Measurements from ENCODE around the gene COQ8A. TPM values are rescaled to one million over a fixed set of nuclear protein-coding genes. Genes with fewer than 3 reads are reported as not detected.

Gene COQ8A
- total RNA-seq, 1 donor = 8.4 TPM

DNA sequence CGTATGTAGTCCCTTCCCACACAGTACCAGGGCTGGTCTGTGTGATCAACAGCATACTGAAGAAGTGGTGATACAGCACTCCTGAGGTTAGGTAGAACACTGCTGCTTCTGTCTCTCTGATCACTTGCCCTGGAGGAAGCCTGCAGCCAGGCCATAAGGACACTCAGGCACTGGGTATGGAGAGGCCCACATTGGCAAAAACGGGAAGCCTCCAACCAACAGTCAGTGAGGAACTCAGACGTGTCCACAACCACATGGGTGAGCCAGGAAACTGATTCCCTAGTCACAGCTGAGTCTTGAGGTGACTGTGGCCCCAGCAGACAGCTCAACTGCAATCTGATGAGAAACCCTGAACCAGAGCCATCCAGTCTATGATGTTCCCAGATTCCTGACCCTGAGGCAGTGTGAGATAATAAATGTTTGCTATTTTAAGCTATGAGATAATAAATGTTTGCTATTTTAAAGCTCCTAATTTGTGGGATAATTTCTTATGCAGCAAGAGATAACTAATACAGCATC lies 62.5 kb downstream of the COQ8A start:
- TF ChIP-seq, protein P1, sequence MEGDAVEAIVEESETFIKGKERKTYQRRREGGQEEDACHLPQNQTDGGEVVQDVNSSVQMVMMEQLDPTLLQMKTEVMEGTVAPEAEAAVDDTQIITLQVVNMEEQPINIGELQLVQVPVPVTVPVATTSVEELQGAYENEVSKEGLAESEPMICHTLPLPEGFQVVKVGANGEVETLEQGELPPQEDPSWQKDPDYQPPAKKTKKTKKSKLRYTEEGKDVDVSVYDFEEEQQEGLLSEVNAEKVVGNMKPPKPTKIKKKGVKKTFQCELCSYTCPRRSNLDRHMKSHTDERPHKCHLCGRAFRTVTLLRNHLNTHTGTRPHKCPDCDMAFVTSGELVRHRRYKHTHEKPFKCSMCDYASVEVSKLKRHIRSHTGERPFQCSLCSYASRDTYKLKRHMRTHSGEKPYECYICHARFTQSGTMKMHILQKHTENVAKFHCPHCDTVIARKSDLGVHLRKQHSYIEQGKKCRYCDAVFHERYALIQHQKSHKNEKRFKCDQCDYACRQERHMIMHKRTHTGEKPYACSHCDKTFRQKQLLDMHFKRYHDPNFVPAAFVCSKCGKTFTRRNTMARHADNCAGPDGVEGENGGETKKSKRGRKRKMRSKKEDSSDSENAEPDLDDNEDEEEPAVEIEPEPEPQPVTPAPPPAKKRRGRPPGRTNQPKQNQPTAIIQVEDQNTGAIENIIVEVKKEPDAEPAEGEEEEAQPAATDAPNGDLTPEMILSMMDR (IDR thresholded peaks at IDR 0.05; ENCODE audit: insufficient read depth, low read length) = no peak
- no peak for DNase-seq (ENCODE audit: low read depth)
- no peak overlapping the region for H3K4me3 ChIP-seq (ENCODE audit: low read depth, low read length)

DNA sequence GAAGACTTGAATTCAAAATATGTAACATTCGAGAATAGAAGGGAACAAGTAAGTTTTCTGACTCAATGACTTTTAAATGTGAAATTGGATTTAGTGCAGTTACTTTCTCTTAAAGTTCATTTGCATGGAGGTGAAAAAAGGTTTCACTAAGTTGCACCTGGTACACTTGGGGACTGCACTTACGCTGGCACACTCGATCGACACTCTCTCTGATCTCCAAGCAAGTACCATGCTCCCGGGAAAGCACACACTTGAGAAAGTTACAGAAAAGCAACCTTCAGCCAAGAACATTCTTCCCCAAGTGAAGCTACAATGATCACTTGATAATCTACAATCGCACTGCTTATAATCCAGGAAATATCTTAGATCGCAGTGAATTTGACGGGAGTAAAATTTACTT lies 63.1 kb downstream of the COQ8A start:
- TF ChIP-seq, protein P1 (IDR thresholded peaks at IDR 0.05; ENCODE audit: insufficient read depth, low read length) = no peak
- no peak for DNase-seq (ENCODE audit: low read depth)
- no peak overlapping the region for H3K4me3 ChIP-seq (ENCODE audit: low read depth, low read length)

DNA sequence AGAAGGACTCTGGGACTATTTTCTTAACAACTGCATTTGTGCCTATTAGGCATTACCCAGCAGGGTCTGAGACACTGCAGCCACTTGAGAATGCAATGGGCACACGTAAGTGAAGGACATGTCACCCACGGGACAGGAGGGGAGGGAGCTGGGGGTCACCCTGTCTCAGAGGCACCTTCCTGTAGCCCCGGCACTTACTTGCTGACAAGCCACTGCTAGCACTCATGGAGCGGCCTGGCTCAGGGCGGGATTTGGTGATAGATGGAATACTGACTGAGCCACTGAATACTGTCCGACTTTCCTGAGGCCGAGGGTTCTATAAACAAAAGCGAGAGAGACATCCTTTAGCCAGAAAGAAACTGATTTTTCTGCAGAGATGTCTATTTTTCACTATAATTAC lies 64.7 kb downstream of the COQ8A start:
- TF ChIP-seq, protein P1 (IDR thresholded peaks at IDR 0.05; ENCODE audit: insufficient read depth, low read length) = no peak
- H3K4me3 ChIP-seq (ENCODE audit: low read depth, low read length) = no peak overlapping the region
- no peak for DNase-seq (ENCODE audit: low read depth)

DNA sequence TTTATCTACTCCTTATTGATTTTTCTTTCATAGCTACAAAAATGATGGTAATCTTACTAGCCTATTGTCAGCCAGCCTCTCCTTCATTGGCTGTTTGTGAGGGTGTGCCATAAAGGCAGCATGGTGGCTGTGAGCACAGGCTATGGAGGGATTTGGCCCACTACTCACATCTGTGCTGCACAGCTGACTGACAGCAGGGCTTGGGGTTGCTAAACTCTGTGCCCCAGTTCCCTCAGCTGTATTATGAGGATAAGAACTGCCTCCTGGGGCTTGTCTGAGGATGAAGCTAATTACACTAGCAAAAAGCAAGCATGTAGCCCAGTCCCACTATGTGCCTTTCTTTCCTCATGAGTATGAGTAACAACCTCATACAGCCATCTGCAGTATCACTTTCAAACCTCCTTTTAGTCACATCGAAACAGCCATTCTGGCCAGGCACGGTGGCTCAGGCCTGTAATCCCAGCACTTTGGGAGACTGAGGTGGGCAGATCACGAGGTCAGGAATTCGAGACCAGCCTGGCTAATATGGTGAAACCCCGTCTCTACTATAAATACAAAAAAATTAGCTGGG lies 66.2 kb downstream of the COQ8A start:
- DNase-seq (ENCODE audit: low read depth) = no peak
- H3K4me3 ChIP-seq (ENCODE audit: low read depth, low read length) = no peak overlapping the region
- TF ChIP-seq, protein P1 (IDR thresholded peaks at IDR 0.05; ENCODE audit: insufficient read depth, low read length) = no peak

- TF ChIP-seq, protein P1 (IDR thresholded peaks at IDR 0.05; ENCODE audit: insufficient read depth, low read length) = no peak
- DNase-seq (ENCODE audit: low read depth) = no peak
- H3K4me3 ChIP-seq (ENCODE audit: low read depth, low read length) = no peak overlapping the region
These were observed 69.8 kb downstream of the COQ8A start for GRCh38 chr1:227009937-227010336.

DNA sequence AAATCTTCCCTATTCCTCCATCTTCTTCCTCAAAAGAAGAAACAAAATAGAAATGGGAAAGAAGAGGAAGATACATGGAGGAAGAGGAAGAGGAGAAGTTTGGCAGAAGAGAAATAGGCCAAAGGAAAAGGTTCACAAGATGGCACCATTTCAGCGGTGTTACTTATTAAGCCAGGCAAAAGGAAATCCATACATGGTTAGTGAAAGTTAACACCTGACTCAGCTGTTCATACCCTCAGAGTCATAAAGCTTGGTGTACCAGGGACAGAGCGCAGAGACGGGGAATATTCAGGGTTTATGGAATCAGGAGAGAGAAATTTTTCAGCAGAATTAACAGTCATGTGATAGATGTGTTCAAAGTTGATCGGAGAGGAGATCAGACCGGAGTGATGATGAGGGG lies 70.6 kb downstream of the COQ8A start:
- H3K4me3 ChIP-seq (ENCODE audit: low read depth, low read length) = no peak overlapping the region
- TF ChIP-seq, protein P1 (IDR thresholded peaks at IDR 0.05; ENCODE audit: insufficient read depth, low read length) = no peak
- no peak for DNase-seq (ENCODE audit: low read depth)

GRCh38 chr1:227016990-227017389 lies 76.9 kb downstream of the COQ8A start:
- TF ChIP-seq, protein P1 (IDR thresholded peaks at IDR 0.05; ENCODE audit: insufficient read depth, low read length) = no peak
- H3K4me3 ChIP-seq (ENCODE audit: low read depth, low read length) = no peak overlapping the region
- no peak for DNase-seq (ENCODE audit: low read depth)

Measured in fibroblast of the aortic adventitia (primary cell).